Activated CD4-positive, alpha-beta T cell treated with anti-CD3 and anti-CD28 coated beads, Interleukin-2, amount 50 U/mL, for 1 hour (primary cell): ENCODE results near the gene EHMT2.

ENCODE experiments used
- DNase-seq: peaks from one replicate; pipeline ENCODE4 v3.0.0-alpha.2; 2020

Gene EHMT2

DNA sequence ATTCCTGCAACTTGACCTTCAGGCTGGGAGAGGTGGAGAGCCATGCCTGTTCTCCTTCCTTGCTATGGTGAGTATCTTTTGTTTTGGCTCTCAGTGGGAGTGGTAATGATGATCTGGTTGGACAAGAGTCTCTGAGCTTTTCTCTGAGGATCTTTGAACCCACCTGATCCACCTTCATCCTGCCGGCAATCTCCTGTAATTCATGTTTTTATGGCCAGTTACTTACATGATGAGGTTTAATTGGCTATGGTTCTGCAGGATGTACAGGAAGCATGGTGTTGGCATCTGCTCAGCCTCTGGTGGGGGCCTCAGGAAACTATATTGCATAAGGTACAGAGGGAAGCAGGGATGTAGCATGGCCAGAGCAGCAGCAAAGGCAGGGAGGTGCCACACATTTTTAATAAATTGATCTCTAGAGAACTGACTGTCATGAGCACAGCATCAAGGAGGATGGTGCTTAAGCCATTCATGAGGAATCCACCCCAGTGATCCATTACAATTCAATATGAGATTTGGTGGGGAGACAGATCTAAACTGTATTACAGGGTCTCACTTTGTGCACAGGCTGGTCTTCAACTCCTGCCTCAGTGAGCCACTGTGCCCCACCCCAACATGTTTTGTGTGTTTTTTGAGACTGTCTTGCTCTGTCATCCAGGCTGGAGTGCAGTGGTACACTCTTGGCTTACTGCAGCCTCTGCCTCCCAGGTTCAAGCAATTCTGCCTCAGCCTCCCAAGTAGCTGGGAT lies 60.0 kb downstream of the EHMT2 start:
- no peak for DNase-seq

DNA sequence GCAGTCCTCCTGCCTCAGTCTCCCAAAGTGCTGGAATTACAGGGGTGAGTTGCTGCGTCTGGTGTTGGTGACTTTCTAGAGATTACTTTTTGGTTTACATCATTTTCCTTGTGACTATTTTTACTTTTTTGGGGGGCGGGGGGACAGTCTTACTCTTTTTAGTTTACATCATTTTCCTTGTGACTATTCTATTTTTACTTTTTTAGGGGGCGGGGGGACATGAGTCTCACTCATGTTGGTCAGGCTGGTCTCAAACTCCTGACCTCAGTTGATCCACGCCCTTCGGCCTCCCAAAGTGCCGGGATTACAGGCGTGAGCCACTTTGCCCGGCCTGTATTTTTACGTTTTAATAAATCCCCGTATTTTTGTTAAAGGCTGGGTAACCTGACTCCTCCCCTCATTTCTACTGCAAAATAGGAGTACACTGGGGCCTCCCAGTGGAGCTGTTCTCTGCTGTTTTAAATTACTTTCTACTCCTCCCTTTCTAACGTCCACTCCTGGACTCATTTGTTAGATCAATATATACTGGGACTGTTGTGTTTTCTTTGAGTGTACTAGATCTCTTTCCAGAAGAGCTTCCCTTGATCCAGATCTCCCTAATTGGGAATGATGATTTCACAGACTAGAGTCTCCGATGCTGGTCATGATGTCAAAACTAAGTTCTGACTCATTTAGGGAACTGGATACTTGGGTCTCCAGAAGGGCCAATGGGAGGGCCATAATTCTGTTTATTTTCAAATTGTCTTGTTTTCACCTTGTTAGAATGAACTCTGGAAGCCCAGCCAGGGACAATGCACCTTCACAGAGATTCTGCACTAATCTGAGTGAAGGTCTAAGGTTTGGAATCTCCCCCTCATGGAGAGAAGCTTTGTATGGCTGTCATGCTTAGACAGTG lies 60.8 kb downstream of the EHMT2 start:
- no peak for DNase-seq

GRCh38 chr6:31836047-31836473 lies 61.4 kb downstream of the EHMT2 start:
- no peak for DNase-seq

DNA sequence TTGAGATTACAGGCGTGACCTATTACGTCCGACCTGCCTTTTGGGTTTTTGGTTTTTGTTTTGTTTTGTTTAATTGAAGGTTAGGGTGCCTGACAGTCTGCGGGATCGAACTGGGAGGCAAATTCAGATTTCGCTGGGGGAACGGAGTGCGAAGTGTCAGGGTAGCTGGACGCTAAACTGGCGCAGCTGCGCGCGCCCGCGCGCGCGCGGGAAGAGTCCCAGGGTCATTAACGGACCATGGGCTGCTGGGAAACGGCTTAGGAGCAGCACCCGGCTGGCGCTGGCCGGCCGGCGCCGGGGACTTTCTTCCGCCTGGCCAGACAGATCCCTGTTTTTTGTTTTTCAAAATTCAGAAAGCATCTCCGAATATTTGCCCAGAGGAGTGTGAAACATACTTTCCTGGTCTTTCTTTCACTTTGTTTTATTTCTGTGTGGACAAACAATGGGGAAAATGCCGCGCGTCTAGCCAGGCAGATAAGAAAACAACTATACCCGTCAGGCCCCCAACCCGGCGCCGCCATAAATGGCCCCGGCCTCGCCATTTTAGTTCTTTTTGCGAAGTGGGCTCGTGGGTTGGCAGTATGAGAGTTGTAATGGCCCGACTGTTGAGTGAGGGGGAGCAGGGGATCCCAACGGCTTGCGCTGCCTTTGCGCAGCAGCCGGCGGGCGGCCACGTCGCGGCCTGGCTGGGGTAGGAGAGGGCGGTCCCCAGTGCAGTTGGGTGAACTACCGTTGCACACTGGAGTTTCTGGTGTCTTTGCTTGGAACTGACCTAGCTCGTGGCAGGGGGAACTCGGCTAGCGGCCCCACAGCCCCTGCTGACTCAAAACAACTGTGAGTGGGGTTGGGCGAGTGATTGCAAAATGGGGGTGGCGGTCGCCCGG lies 62.9 kb downstream of the EHMT2 start:
- peak; percentile 83 for DNase-seq

DNA sequence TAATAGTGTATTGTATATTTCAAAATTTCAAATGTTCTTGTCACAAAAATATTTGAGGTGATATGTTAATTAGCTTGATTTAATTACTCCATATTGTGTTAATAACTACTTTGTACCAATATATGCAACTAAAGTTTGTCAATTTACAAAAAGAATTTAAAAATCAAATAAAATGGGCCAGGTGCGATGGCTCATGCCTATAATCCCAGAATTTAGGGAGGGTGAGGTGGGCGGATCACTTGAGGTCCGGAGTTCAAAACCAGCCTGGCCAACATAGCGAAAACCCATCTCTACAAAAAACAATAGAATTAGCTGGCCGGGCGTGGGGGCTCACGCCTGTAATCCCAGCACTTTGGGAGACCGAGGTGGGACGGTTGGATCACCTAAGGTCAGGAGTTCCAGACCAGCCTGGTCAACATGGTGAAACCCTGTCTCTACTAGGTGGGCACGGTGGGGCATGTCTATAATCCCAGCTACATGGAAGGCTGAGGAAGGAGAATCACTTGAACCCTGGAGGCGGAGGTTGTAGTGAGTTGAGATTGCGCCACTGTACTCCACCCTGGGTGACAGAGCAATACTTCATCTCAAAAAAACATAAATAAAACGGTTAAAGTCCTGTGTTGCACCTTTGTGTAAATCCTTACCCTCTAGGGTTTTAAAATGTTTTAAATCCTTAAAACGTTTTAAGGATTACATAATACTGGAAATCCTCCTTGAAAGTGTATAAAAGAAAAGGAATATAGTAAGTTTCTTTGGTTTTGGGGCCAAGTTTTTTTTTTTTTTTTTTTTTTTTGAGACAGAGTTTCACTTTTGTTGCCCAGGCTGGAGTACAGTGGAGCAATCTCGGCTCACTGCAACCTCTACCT lies 65.9 kb downstream of the EHMT2 start:
- DNase-seq = no peak

GRCh38 chr6:31830886-31831335 lies 66.6 kb downstream of the EHMT2 start:
- DNase-seq = no peak
